GM12891 (cell line): ENCODE results near the gene EPDR1.
"Not testable (repeated sequence)": the region's sequence is repeated elsewhere in the genome, so short reads cannot be mapped to it uniquely, and the experiment has no call there.

Experiments used
- DNase-seq: peaks from one replicate; pipeline ENCODE4 v3.0.0; 2011; ENCODE audit warnings: low spot score; ENCODE audit not compliant: insufficient read length
- FAIRE-seq: peaks from 2 replicates; lab custom pipeline; 2011; peaks lifted over from hg19 to GRCh38; lab: Jason Lieb, UNC
- PAX5 ChIP-seq: IDR thresholded peaks from 2 replicates; pipeline ENCODE4 v1.6.1; 2011; ENCODE audit warnings: low read length, moderate library complexity, mild to moderate bottlenecking; ENCODE audit not compliant: insufficient read depth, severe bottlenecking
- POLR2A ChIP-seq: IDR thresholded peaks from 2 replicates; pipeline ENCODE4 v1.6.1; 2011; ENCODE audit warnings: low read depth, low read length, control low read depth
- POLR2AphosphoS5 ChIP-seq: IDR thresholded peaks from 2 replicates; pipeline ENCODE4 v1.6.1; 2011; ENCODE audit warnings: low read depth, low read length, control low read depth
- POU2F2 ChIP-seq: IDR thresholded peaks from 2 replicates; pipeline ENCODE4 v1.6.1; 2011; ENCODE audit warnings: low read depth, mild to moderate bottlenecking, control low read depth, low read length, moderate library complexity
- SPI1 ChIP-seq: IDR thresholded peaks from 2 replicates; pipeline ENCODE4 v1.6.1; 2011; ENCODE audit warnings: low read depth, low read length, control low read depth
- TAF1 ChIP-seq: IDR thresholded peaks from 2 replicates; pipeline ENCODE4 v1.6.1; 2011; ENCODE audit warnings: low read depth, low read length, control low read depth

Gene EPDR1

GRCh38 chr7:37947138-37947940 is 26.9 kb downstream of the EPDR1 start:
- TF ChIP-seq PAX5 (no peak), SPI1 (no peak), POLR2A (no peak), POU2F2 (no peak), POLR2AphosphoS5 (no peak), TAF1 (no peak)
- no peak for FAIRE-seq

DNA sequence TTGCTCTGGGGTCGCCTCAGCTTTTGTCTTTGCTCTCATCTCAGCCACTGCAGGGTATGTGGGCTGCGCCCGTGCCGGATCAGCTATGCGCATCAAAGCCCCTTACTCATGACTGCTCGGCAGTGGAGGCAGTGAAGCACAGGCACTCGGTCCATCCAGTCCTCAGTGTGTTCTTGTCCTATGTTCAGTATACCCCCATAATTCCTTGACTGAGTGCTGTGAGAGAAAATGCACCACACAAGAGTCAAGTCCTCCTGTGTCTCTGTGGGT is 27.4 kb downstream of the EPDR1 start:
- DNase-seq (no peak), FAIRE-seq (no peak)
- TF ChIP-seq SPI1 = no peak
- no peak for TF ChIP-seq TAF1
- no peak for TF ChIP-seq POLR2AphosphoS5

More at GRCh38 chr7:37947138-37947940, 26.9 kb downstream of the EPDR1 start:
- DNase-seq = no peak

GRCh38 chr7:37952240-37952639 is 31.8 kb downstream of the EPDR1 start:
- DNase-seq = no peak
- TF ChIP-seq SPI1 = no peak
- TF ChIP-seq TAF1 = no peak
- TF ChIP-seq POLR2A = no peak
- no peak for TF ChIP-seq POU2F2
- no peak for TF ChIP-seq PAX5
- no peak for TF ChIP-seq POLR2AphosphoS5
- FAIRE-seq = no peak

DNA sequence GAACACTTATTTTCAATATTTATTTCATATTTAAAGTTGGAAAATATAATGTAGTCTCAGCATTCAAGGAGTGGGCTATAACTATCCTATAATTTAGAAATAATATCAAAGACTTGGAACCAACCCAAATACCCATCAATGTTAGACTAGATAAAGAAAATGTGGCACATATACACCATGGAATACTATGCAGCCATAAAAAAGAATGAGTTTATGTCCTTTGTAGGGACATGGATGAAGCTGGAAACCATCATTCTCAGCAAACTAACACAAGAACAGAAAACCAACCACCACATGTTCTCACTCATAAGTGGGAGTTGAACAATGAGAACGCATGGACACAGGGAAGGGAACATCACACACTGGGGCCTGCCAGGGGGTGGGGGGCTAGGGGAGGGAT is 33.8 kb downstream of the EPDR1 start:
- FAIRE-seq, DNase-seq: not testable (repeated sequence)

DNA sequence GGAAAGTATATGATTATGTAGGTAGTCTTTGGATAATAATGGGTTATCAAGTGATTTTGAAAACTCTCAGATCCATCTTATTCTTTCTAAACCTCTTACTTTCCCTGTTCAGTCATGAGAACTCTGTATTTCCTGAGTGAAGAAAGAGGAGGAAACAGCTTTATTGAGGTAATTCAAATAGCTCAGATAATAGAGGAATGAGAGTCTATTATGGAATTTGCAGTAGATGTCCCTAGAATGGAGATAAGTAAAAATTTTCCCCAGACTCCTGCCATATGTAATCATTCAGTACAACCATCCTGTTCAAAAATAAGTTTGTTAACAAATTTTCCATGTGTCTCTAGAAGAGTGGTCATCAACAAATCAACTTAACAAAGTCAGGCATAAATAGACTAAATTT is 36.4 kb downstream of the EPDR1 start:
- DNase-seq (no peak), FAIRE-seq (no peak)
- TF ChIP-seq PAX5 (no peak), TAF1 (no peak), POU2F2 (no peak), POLR2AphosphoS5 (no peak), SPI1 (no peak), POLR2A (no peak)

GRCh38 chr7:37957221-37957970 is 37.0 kb downstream of the EPDR1 start:
- FAIRE-seq (no peak), DNase-seq (no peak)
- TF ChIP-seq POU2F2 = no peak

DNA sequence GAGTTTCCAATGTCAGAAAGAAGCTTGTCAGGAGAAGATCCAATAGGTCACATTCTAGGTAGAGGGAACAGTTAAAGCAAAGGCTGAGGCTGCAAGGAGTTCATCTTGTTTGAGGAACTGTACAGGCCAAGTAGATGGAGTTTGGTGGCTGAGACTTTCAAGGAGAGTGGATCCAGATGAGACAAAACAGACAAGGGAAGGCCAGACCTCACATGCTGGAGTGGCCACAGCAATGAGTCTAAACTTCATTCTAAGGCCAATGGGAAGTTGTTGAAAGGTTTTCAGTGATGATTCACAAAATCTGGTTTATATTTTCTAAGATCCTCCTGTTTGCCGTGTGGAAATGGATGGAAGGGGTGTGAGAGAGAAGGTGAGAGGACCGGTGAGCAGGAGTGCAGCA is 40.0 kb downstream of the EPDR1 start:
- TF ChIP-seq POU2F2 (no peak), PAX5 (no peak), POLR2AphosphoS5 (no peak), TAF1 (no peak), POLR2A (no peak), SPI1 (no peak)
- FAIRE-seq (no peak), DNase-seq (no peak)

GRCh38 chr7:37961251-37961650 is 40.8 kb downstream of the EPDR1 start:
- no peak for TF ChIP-seq POLR2A
- DNase-seq (no peak), FAIRE-seq (no peak)

DNA sequence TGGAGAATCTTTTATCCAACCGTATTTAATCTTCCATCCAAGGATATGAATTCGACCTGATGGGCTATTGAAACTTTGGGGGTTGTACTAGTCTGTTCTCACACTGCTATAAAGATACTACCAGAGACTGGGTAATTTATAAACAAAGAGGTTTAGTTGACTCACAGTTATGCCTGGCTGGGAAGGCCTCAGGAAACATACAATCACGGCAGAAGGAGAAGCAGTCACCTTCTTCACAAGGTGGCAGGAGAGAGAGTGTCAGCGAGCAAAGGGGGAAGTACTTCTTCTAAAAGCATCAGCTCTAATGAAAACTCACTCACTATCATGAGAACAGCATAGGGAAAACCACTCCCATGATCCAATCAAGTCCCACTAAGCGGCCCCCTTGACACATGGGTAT is 43.8 kb downstream of the EPDR1 start:
- FAIRE-seq (no peak), DNase-seq (no peak)
- no peak for TF ChIP-seq POU2F2
- TF ChIP-seq POLR2AphosphoS5 = no peak
- no peak for TF ChIP-seq POLR2A
- no peak for TF ChIP-seq SPI1
- TF ChIP-seq TAF1 = no peak
- TF ChIP-seq PAX5 = no peak

GRCh38 chr7:37970211-37970610 is 49.8 kb downstream of the EPDR1 start:
- DNase-seq (no peak), FAIRE-seq (no peak)
- TF ChIP-seq POU2F2 (no peak), POLR2A (no peak), POLR2AphosphoS5 (no peak), PAX5 (no peak), SPI1 (no peak), TAF1 (no peak)
